Endothelial cell (in vitro differentiated cells): ENCODE data around the gene JSRP1. TPM values are rescaled to one million over a fixed set of nuclear protein-coding genes. Genes with fewer than 3 reads are reported as not detected.

Experiments used
- DNase-seq: peaks from one replicate; pipeline ENCODE4 v3.0.0; 2021; ENCODE audit warnings: low spot score
- H3K27ac Mint-ChIP-seq: one replicate; pipeline ENCODE4 v1.8.0; 2021; ENCODE audit warnings: mixed read lengths, inconsistent platforms; ENCODE audit not compliant: unreplicated experiment
- H3K27me3 Mint-ChIP-seq: one replicate; pipeline ENCODE4 v1.8.0; 2021; ENCODE audit warnings: mild to moderate bottlenecking, moderate library complexity, mixed read lengths, inconsistent platforms; ENCODE audit not compliant: unreplicated experiment
- H3K36me3 Mint-ChIP-seq: one replicate; pipeline ENCODE4 v1.8.0; 2021; ENCODE audit warnings: mild to moderate bottlenecking, low read depth, mixed read lengths, inconsistent platforms; ENCODE audit not compliant: unreplicated experiment
- H3K4me1 Mint-ChIP-seq: one replicate; pipeline ENCODE4 v1.8.0; 2021; ENCODE audit warnings: mild to moderate bottlenecking, mixed read lengths, inconsistent platforms; ENCODE audit not compliant: unreplicated experiment
- H3K4me3 Mint-ChIP-seq: one replicate; pipeline ENCODE4 v1.8.0; 2021; ENCODE audit warnings: mild to moderate bottlenecking, mixed read lengths, inconsistent platforms; ENCODE audit not compliant: unreplicated experiment
- H3K9me3 Mint-ChIP-seq: one replicate; pipeline ENCODE4 v1.8.0; 2021; ENCODE audit warnings: mixed read lengths, inconsistent platforms; ENCODE audit not compliant: unreplicated experiment
- total RNA-seq: library from RNA; stranded (reverse); fragmentation: NEBNext Ultra II Directional; extraction: Animal tissue kit (Norgen Biotek cat#: 25700); gene quantifications from one replicate; pipeline ENCODE4 v1.2.1, GENCODE V29; 2021; ENCODE audit not compliant: unreplicated experiment
- TF ChIP-seq, protein P1 (sequence below): fragments of 200-600 bp; sonication (generic); IDR thresholded peaks from one replicate; pipeline ENCODE4 v1.5.0; 2021; ENCODE audit warnings: antibody characterized with exemption; ENCODE audit not compliant: unreplicated experiment

JSRP1 gene
- total RNA-seq, 1 donor from 2014 or later, result not detected

GRCh38 chr19:2300533-2300932 lies 44.3 kb upstream of the JSRP1 start:
- no peak overlapping the region for H3K27ac Mint-ChIP-seq
- no peaks in the 10 kb centered on the region for H3K4me1 Mint-ChIP-seq
- H3K4me3 Mint-ChIP-seq, result no peak overlapping the region
- DNase-seq, result no peak
- no peaks in the 10 kb centered on the region for H3K36me3 Mint-ChIP-seq
- TF ChIP-seq, protein P1, sequence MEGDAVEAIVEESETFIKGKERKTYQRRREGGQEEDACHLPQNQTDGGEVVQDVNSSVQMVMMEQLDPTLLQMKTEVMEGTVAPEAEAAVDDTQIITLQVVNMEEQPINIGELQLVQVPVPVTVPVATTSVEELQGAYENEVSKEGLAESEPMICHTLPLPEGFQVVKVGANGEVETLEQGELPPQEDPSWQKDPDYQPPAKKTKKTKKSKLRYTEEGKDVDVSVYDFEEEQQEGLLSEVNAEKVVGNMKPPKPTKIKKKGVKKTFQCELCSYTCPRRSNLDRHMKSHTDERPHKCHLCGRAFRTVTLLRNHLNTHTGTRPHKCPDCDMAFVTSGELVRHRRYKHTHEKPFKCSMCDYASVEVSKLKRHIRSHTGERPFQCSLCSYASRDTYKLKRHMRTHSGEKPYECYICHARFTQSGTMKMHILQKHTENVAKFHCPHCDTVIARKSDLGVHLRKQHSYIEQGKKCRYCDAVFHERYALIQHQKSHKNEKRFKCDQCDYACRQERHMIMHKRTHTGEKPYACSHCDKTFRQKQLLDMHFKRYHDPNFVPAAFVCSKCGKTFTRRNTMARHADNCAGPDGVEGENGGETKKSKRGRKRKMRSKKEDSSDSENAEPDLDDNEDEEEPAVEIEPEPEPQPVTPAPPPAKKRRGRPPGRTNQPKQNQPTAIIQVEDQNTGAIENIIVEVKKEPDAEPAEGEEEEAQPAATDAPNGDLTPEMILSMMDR, result no peak
- H3K27me3 Mint-ChIP-seq, result no peaks in the 10 kb centered on the region
- H3K9me3 Mint-ChIP-seq, result no peaks in the 10 kb centered on the region

GRCh38 chr19:2296141-2296540 lies 39.9 kb upstream of the JSRP1 start:
- no peak overlapping the region for H3K27ac Mint-ChIP-seq
- H3K36me3 Mint-ChIP-seq, result no peaks in the 10 kb centered on the region
- H3K4me1 Mint-ChIP-seq, result no peaks in the 10 kb centered on the region
- peaks cover 3% of the 10 kb centered on the region for H3K27me3 Mint-ChIP-seq
- TF ChIP-seq, protein P1, result no peak
- DNase-seq, result no peak
- no peaks in the 10 kb centered on the region for H3K9me3 Mint-ChIP-seq
- H3K4me3 Mint-ChIP-seq, result no peak overlapping the region

DNA sequence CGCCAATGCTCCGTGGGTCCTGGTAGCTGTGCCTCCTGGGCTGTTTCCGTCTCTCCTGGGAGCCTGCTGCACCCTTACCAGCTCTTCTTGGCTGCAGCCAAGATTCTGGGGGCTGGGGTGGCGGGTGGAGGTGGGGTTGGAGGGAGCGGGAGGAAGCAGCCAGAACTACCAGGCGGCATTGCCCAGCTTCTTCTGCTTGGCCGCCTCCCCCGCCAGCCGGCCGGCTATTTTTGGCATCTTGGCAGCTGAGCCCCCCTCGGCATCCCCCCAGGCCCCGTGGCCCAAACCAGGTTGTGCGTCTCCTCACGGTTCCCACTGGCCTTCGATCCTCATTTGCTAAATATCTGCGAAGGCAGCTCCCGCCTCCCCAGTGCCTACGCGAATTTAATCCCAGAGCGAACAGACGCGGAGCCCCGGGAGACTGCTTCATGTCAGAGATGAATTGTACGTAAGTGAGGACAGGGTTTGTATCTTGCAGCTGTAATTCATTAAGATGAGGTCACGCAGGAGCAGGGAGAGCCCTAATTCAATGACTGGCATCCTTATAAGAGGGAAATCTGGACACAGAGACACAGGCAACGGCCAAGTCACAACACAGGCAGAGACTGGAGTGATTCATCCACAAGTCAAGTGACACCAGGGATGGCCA lies 38.6 kb upstream of the JSRP1 start:
- Mint-ChIP-seq H3K9me3 (no peaks in the 10 kb centered on the region), H3K27ac (no peak overlapping the region), H3K4me1 (no peaks in the 10 kb centered on the region), H3K36me3 (no peaks in the 10 kb centered on the region), H3K4me3 (no peak overlapping the region), H3K27me3 (peaks cover 3% of the 10 kb centered on the region)
- TF ChIP-seq, protein P1, result no peak
- no peak for DNase-seq

DNA sequence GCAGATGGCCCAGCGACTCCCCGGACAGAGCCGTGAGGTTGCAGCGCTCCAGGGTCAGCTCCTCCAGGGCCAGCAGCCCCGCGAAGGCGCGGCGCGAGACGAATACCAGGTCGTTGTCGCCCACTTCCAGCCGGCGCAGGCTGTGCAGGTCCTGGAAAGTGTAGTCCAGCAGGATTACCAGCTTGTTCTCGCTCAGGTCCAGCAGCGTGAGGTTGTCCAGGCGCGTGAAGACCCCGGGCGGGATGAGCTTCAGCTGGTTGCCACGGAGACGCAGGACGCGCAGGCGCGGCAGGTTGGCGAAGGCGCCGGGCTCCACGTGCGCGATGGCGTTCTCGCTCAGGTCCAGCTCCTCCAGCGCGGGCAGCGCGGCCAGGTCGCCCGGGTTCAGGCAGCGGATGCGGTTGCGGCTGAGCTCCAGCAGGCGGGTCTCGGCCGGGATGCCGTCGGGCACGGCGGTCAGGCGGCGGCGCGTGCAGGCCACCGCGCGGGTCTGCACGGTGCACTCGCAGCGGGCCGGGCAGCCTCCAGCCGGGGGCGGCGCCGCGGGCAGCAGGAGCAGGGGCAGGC lies 35.1 kb upstream of the JSRP1 start:
- no peak overlapping the region for H3K4me3 Mint-ChIP-seq
- no peaks in the 10 kb centered on the region for H3K9me3 Mint-ChIP-seq

More for the DNA sequence above, 35.1 kb upstream of the JSRP1 start:
- no peaks in the 10 kb centered on the region for H3K36me3 Mint-ChIP-seq
- no peak for DNase-seq
- H3K27ac Mint-ChIP-seq, result no peak overlapping the region
- H3K4me1 Mint-ChIP-seq, result peaks cover 7% of the 10 kb centered on the region
- peaks cover 11% of the 10 kb centered on the region for H3K27me3 Mint-ChIP-seq
- TF ChIP-seq, protein P1, result no peak
